Lung (tissue), 12 donors: ENCODE measurements around the gene PCDHA5. TPM values are rescaled to one million over a fixed set of nuclear protein-coding genes. Genes with fewer than 3 reads are reported as not detected.
A peak's percentile ranks its signal among the peaks of the same experiment; 100 is the strongest.
"Not testable (repeated sequence)": the region's sequence is repeated elsewhere in the genome, so short reads cannot be mapped to it uniquely, and the experiment has no call there.

ENCODE experiments used
- ATAC-seq: fragments of 200-7000 bp; cut with Tn5 transposase; one replicate; pipeline ENCODE4 v1.9.1; 2020; ENCODE audit warnings: moderate number of reproducible peaks; ENCODE audit not compliant: insufficient read depth, low FRiP score
- DNase-seq, 3 donors: peaks; one replicate each; pipeline ENCODE4 v3.0.0-alpha.2; 2013 to 2017
- H3K27ac ChIP-seq, 2 donors: one replicate each; pipeline ENCODE4 v1.5.1; 2013; ENCODE audit warnings: mild to moderate bottlenecking in 2 of 2, moderate library complexity in 2 of 2, control low read depth in 1 of 2, inconsistent platforms in 1 of 2, low read depth in 1 of 2, low read length in 1 of 2
- H3K27me3 ChIP-seq, 3 donors: one replicate each; pipeline ENCODE4 v1.5.1; 2013; ENCODE audit warnings: low read length in 2 of 3; ENCODE audit not compliant: control insufficient read depth in 3 of 3, insufficient read depth in 3 of 3
- H3K36me3 ChIP-seq, 4 donors: one replicate each; pipeline ENCODE4 v1.5.1; 2013; ENCODE audit warnings: low read length in 4 of 4, mild to moderate bottlenecking in 1 of 4, moderate library complexity in 1 of 4; ENCODE audit not compliant: control insufficient read depth in 4 of 4, insufficient read depth in 4 of 4
- H3K4me1 ChIP-seq, 5 donors: one replicate each; pipeline ENCODE4 v1.5.1; 2013; ENCODE audit warnings: low read length in 5 of 5, mild to moderate bottlenecking in 2 of 5, moderate library complexity in 1 of 5; ENCODE audit not compliant: control insufficient read depth in 5 of 5, insufficient read depth in 5 of 5
- H3K4me3 ChIP-seq: one replicate; pipeline ENCODE4 v1.5.1; 2013; ENCODE audit warnings: mild to moderate bottlenecking, control low read depth, moderate library complexity
- H3K9ac ChIP-seq, 2 donors: one replicate each; pipeline ENCODE4 v1.5.1; 2013; ENCODE audit warnings: low read length in 2 of 2, control low read depth in 1 of 2; ENCODE audit not compliant: insufficient read depth in 1 of 2
- H3K9me3 ChIP-seq, 4 donors: one replicate each; pipeline ENCODE4 v1.5.1; 2013; ENCODE audit warnings: low read length in 3 of 4, mild to moderate bottlenecking in 1 of 4, moderate library complexity in 1 of 4; ENCODE audit not compliant: control insufficient read depth in 4 of 4, insufficient read depth in 3 of 4
- WGBS, 2 donors: extraction: QIAGEN DNeasy Blood & Tissue Kit; methylation state at CpG; one replicate each; pipeline ENCODE4 v1.1.7; 2013; 5-methylcytosine and 5-hydroxymethylcytosine counted together
- polyA plus RNA-seq, 2 donors: library from polyadenylated mRNA; stranded (reverse); fragments of 200-250 nt; gene quantifications; one replicate each; pipeline ENCODE4 v1.2.1, GENCODE V29; 2013
- total RNA-seq, 2 donors: library from RNA; depleted of rRNA in 1 of 2; stranded (reverse); fragments of >200 nt in 1 of 2; gene quantifications; one replicate each; pipeline ENCODE4 v1.2.1, GENCODE V29; 2014 to 2021
- TF ChIP-seq, protein P1 (sequence below): IDR thresholded peaks from 2 replicates; pipeline ENCODE4 v1.5.1; 2012; ENCODE audit warnings: mild to moderate bottlenecking; ENCODE audit errors: control extremely low read depth, extremely low read depth
- donor health status: control.
- donor health status: control.
- donor health status: Bipolar disorder and iron deficiency.
- donor health status: healthy.
- donor health status: DM: yes; HTN: yes; CAD: no.

Gene PCDHA5
- total and polyA plus RNA-seq, 4 donors, result 0.10 to 0.46 (median 0.34) TPM; not detected in 1

DNA sequence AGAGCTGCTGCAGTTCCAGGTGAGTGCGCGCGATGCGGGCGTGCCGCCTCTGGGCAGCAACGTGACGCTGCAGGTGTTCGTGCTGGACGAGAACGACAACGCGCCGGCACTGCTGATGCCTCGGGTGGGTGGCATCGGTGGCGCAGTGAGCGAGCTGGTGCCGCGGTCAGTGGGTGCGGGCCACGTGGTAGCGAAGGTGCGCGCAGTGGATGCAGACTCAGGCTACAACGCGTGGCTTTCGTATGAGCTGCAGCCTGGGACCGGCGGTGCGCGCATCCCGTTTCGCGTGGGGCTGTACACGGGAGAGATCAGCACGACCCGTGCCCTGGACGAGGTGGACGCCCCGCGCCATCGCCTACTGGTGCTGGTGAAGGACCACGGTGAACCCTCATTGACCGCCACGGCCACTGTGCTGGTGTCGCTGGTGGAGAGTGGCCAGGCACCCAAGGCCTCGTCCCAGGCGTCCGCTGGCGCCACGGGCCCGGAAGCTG is 18.6 kb upstream of the PCDHA5 start:
- Histone ChIP-seq H3K27me3 (no peaks in the 10 kb centered on the region), H3K36me3 (no peaks in the 10 kb centered on the region), H3K4me1 (peaks cover 0 to 2% (median 0%) of the 10 kb centered on the region in 5 donors), H3K9ac (no peak overlapping the region), H3K27ac (no peak overlapping the region), H3K9me3 (peaks cover 0 to 27% (median 1%) of the 10 kb centered on the region in 4 donors), H3K4me3 (no peak overlapping the region)
- 43 to 51% methylated on average over 48 to 53 of the region's 53 CpGs for WGBS, 2 donors
- TF ChIP-seq, protein P1, sequence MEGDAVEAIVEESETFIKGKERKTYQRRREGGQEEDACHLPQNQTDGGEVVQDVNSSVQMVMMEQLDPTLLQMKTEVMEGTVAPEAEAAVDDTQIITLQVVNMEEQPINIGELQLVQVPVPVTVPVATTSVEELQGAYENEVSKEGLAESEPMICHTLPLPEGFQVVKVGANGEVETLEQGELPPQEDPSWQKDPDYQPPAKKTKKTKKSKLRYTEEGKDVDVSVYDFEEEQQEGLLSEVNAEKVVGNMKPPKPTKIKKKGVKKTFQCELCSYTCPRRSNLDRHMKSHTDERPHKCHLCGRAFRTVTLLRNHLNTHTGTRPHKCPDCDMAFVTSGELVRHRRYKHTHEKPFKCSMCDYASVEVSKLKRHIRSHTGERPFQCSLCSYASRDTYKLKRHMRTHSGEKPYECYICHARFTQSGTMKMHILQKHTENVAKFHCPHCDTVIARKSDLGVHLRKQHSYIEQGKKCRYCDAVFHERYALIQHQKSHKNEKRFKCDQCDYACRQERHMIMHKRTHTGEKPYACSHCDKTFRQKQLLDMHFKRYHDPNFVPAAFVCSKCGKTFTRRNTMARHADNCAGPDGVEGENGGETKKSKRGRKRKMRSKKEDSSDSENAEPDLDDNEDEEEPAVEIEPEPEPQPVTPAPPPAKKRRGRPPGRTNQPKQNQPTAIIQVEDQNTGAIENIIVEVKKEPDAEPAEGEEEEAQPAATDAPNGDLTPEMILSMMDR, result no peak
- ATAC-seq (no peak), DNase-seq (no peak)

DNA sequence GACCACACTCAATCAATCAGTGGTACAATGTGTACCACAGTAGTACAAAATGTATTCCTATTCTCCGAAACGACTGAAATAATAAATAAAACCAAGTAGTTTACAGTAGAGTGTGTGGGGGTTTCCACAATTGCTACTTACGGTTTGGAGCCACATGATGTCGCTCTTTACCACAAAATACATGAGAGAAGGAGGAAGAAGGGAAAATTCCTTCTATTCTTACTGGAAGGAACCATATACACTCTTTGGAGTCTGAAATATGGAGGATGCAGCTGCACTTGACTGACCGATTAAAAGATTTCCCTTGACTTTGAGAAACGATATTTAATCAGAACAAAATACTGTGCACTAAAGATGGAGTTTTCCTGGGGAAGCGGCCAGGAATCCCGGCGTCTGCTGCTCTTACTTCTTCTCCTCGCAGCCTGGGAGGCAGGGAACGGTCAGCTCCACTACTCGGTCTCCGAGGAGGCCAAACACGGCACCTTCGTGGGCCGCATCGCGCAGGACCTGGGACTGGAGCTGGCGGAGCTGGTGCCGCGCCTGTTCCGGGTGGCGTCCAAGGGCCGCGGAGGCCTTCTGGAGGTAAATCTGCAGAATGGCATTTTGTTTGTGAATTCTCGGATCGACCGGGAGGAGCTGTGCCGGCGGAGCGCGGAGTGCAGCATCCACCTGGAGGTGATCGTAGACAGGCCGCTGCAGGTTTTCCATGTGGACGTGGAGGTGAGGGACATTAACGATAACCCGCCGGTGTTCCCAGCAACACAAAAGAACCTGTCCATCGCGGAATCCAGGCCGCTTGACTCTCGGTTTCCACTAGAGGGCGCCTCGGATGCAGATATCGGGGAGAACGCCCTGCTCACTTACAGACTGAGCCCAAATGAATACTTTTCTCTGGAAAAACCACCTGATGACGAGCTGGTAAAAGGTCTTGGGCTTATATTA is 14.3 kb upstream of the PCDHA5 start, which contains the start of gene PCDHA4:
Gene PCDHA4 (plus strand): TSS at position 235 of the 942 bp plus-strand sequence.
- H3K27ac ChIP-seq, result no peak within 1 kb of the TSS

DNA sequence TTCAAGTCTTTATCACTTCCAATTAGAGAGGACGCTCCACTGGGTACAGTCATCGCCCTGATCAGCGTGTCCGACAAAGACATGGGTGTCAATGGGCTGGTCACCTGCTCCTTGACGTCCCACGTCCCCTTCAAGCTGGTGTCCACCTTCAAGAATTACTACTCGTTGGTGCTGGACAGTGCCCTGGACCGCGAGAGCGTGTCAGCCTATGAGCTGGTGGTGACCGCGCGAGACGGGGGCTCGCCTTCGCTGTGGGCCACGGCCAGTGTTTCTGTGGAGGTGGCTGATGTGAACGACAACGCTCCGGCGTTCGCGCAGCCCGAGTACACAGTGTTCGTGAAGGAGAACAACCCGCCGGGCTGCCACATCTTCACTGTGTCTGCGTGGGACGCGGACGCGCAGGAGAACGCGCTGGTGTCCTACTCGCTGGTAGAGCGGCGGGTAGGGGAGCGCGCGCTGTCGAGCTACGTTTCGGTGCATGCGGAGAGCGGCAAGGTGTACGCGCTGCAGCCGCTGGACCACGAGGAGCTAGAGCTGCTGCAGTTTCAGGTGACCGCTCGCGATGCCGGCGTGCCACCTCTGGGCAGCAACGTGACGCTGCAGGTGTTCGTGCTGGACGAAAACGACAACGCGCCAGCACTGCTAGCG is 13.0 kb upstream of the PCDHA5 start:
- H3K9me3 ChIP-seq, result peaks cover 0 to 22% (median 4%) of the 10 kb centered on the region in 4 donors
- not testable (repeated sequence) for ATAC-seq, H3K4me1 ChIP-seq, H3K9ac ChIP-seq, H3K4me3 ChIP-seq, H3K27me3 ChIP-seq, DNase-seq, H3K27ac ChIP-seq, H3K36me3 ChIP-seq
- WGBS, 2 donors, result 59 to 66% methylated on average over 62 of the region's 62 CpGs

More for the DNA sequence above, 14.3 kb upstream of the PCDHA5 start, which contains the start of gene PCDHA4:
- ATAC-seq (peak; percentile 69), DNase-seq (no peak)
- WGBS, 2 donors, result 17 to 19% methylated on average over 35 to 37 of the region's 47 CpGs
- H3K4me1 ChIP-seq, result peaks cover 0 to 2% (median 0%) of the 10 kb centered on the region in 5 donors
- TF ChIP-seq, protein P1, result no peak
- H3K4me3 ChIP-seq, result no peak within 1 kb of the TSS
- H3K9ac ChIP-seq, result no peak within 1 kb of the TSS
- H3K27me3 ChIP-seq, result no peaks in the 10 kb centered on the region
- H3K9me3 ChIP-seq, result peaks cover 0 to 34% (median 4%) of the 10 kb centered on the region in 4 donors
- no peaks in the 10 kb centered on the region for H3K36me3 ChIP-seq

DNA sequence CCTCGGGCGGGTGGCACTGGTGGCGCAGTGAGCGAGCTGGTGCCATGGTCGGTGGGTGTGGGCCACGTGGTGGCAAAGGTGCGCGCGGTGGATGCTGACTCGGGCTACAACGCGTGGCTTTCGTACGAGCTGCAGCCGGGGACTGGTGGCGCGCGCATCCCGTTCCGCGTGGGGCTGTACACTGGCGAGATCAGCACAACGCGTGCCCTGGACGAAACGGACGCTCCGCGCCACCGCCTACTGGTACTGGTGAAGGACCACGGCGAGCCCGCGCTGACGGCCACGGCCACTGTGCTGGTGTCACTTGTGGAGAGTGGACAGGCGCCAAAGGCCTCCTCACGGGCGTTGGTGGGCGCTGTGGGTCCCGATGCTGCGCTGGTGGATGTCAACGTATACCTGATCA is 12.5 kb upstream of the PCDHA5 start:
- Histone ChIP-seq H3K36me3 (no peaks in the 10 kb centered on the region), H3K27ac (no peak overlapping the region), H3K9me3 (peaks cover 0 to 22% (median 4%) of the 10 kb centered on the region in 4 donors), H3K9ac (no peak overlapping the region), H3K27me3 (no peaks in the 10 kb centered on the region), H3K4me1 (no peaks in the 10 kb centered on the region), H3K4me3 (no peak overlapping the region)
- TF ChIP-seq, protein P1, result no peak
- 64 to 67% methylated on average over 42 to 43 of the region's 43 CpGs for WGBS, 2 donors
- DNase-seq (no peak), ATAC-seq (no peak)
